Amniotic epithelial cell (primary cell): ENCODE measurements around the gene FHDC1.

ENCODE experiments used
- DNase-seq: peaks from one replicate; pipeline ENCODE4 v3.0.0-alpha.2; 2010; ENCODE audit warnings: low read depth

The FHDC1 gene

GRCh38 chr4:152981278-152981677, 45.2 kb downstream of the FHDC1 start:
- DNase-seq = peak; percentile 95

GRCh38 chr4:152981842-152982241, 45.7 kb downstream of the FHDC1 start:
- DNase-seq = no peak

- DNase-seq = peak; percentile 42
These were observed 47.1 kb downstream of the FHDC1 start for GRCh38 chr4:152983221-152983620.

GRCh38 chr4:152983774-152984411, 47.8 kb downstream of the FHDC1 start:
- DNase-seq = peak; percentile 81

GRCh38 chr4:152988721-152989553, 52.8 kb downstream of the FHDC1 start:
- no peak for DNase-seq

GRCh38 chr4:152989554-152989970, 53.4 kb downstream of the FHDC1 start:
- no peak for DNase-seq

- DNase-seq = no peak
These were observed 54.5 kb downstream of the FHDC1 start for GRCh38 chr4:152990471-152991131.

GRCh38 chr4:152991398-152991797, 55.3 kb downstream of the FHDC1 start:
- no peak for DNase-seq

GRCh38 chr4:152992027-152992426, 55.9 kb downstream of the FHDC1 start:
- no peak for DNase-seq

GRCh38 chr4:152992466-152992865, 56.3 kb downstream of the FHDC1 start:
- DNase-seq = no peak

- DNase-seq = no peak
These were observed 57.9 kb downstream of the FHDC1 start for GRCh38 chr4:152994038-152994437.

- no peak for DNase-seq
These were observed 60.0 kb downstream of the FHDC1 start for GRCh38 chr4:152996111-152996571.

GRCh38 chr4:152996672-152997071, 60.5 kb downstream of the FHDC1 start:
- DNase-seq = no peak

- DNase-seq = no peak
These were observed 61.2 kb downstream of the FHDC1 start for GRCh38 chr4:152997288-152997687.

- peak; percentile 4 for DNase-seq
These were observed 61.8 kb downstream of the FHDC1 start for GRCh38 chr4:152997771-152998487.

- DNase-seq = no peak
These were observed 62.7 kb downstream of the FHDC1 start for GRCh38 chr4:152998861-152999260.

GRCh38 chr4:152999346-153000075, 63.4 kb downstream of the FHDC1 start:
- peak; percentile 46 for DNase-seq

GRCh38 chr4:153000076-153000420, 63.9 kb downstream of the FHDC1 start:
- DNase-seq = no peak

GRCh38 chr4:153001626-153002025, 65.5 kb downstream of the FHDC1 start:
- no peak for DNase-seq

- no peak for DNase-seq
These were observed 66.0 kb downstream of the FHDC1 start for GRCh38 chr4:153002110-153002509.

- DNase-seq = no peak
These were observed 68.1 kb downstream of the FHDC1 start for GRCh38 chr4:153004081-153004850.
